Activated CD4-positive, alpha-beta T cell treated with anti-CD3 and anti-CD28 coated beads, Interleukin-2, amount 50 U/mL, for 1 hour (primary cell): ENCODE measurements around the gene PIAS3.
"Not testable (repeated sequence)": the region's sequence is repeated elsewhere in the genome, so short reads cannot be mapped to it uniquely, and the experiment has no call there.

ENCODE experiments used
- DNase-seq: peaks from one replicate; pipeline ENCODE4 v3.0.0-alpha.2; 2020

Gene PIAS3

DNA sequence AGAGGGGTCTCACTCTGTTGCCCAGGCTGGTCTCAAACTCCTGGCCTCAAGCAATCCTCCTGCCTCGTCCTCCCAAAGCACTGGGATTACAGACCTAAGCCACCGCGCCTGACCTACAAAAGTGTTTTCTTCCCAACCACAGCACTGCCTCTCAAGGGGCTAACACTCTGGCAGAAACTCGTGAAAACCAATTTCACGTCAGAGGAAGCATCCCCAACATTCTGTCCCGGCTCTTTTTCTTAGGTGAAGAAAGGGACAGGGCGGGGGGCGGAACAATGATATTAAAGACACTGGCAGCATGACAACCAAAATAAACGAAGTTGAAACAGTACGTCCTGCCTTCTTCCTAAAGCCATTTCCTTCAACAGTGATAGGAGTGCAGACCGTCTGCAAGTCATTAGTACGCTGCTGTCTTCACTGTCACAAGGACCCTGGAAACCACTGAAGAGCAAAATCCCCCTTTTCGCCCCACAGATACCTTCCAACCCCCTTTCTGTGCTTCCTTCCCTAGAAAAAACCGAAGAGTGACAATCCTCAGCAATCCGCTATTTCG, 36.0 kb downstream of the PIAS3 start:
- DNase-seq: not testable (repeated sequence)

DNA sequence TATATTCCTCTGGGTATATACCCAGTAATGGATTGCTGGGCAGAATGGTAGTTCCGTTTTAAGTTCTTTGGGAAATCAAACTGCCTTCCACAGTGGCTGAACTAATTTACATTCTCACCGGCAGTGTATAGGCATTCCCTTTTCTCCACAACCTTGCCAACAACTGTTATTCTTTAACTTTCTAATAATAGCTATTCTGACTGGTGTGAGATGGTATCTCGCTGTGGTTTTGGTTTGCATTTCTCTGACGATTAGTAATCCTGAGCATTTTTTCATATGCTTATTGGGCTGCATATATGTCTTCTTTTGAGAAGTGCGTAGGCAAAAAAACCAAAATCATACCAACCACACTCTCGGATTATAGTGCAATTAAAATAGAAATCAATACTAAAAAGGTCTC, 40.8 kb downstream of the PIAS3 start:
- not testable (repeated sequence) for DNase-seq

GRCh38 chr1:145812977-145813810, 45.7 kb downstream of the PIAS3 start:
- not testable (repeated sequence) for DNase-seq

GRCh38 chr1:145806844-145807243, 52.0 kb downstream of the PIAS3 start:
- DNase-seq: no peak

GRCh38 chr1:145806408-145806807, 52.5 kb downstream of the PIAS3 start:
- no peak for DNase-seq

DNA sequence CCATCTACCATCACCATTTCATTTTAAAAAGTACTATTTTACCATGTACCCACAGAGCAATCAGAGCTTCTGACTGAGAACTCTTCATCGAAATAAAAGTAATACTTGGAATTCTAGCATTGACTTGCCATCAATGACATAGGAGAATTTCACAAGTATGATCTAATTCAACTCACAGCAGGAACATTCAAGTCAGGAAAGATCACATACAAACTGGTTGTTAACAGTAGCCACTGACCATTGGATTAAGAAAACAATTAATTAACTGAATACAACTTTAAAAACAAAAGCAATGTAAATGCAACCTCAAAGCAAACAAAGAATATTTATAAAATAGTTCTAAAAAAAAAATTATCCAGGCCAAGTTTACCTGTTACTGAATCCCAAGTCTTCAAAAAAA, 53.8 kb downstream of the PIAS3 start:
- DNase-seq: no peak

DNA sequence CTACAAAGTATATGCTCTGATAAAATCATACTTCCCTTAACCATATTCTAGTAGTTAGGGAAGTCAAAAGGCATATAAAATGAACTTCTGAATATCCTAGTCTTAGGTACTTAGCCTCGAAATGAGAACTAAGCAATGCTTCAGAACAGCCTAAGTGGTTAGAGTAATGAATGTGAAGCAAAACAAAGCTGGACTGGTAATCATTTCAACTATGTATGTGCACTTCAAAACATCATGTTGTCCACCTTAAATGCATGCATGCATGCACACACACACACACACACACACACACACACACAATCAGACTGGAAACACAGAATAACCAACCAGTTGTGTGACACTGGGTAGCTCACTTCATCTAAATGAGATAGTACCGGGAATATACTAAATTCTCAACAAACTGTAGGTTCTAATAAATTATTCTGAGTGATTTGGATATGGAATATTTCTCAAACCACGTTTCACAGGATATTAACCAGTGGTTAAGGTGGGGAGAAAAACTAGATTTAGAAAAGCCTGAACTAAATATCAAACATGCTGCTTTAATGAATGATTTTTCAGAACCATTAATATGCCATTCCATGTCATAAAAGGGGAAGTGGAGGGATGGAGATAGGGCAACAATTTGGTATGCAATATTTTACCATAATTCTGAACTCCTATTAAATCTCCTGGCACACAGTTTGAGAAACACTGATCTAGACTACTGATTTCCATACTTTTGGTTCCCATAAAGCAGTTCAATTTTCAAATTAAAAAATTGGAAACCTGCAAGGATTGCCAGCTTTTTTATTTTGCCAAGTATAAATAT, 54.4 kb downstream of the PIAS3 start:
- no peak for DNase-seq

DNA sequence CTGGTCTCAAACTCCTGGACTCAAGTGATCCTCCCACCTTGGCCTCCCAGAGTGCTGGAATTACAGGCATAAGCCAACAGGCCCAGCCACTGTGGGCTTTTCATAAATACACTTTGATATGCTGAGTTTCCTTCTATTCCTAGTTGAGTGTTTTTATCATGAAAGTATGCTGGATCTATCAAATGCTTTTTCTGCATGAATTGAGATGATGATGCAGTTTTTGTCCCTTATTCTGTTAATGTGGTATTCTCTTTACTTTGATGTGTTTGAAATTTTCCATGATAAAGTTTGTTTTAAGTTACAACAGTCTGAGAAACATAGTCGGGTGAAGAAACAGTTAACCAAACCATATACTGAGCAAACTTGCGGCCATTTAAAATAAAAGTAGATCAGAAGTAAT, 59.1 kb downstream of the PIAS3 start:
- no peak for DNase-seq
